HG03175 (cell line): Measurements from ENCODE around the gene AGBL4.

Source experiments
- ATAC-seq: cut with Tn5 transposase; IDR thresholded peaks from one replicate; pipeline ENCODE4 v1.9.1; 2021; ENCODE audit warnings: mild to moderate bottlenecking, moderate library complexity; ENCODE audit not compliant: unreplicated experiment

Gene AGBL4

DNA sequence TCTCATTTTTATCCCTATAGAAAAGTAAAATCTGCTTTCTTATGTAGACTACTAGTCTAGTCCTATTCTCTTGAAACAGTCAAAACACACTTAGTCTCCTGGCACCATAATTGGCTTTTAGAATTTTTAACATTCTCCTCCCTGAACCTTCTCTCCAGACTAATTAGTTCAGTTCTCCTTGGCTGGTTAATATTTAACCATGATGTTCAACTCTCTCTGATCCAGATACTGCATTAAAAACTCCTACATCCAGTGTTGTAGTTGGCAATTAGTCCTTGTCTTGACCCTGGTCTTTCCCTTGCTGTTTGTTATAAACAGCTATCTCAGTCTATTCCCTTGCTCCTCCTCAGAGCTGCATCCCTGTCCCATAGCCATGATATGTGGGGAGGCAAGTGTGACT is 824.2 kb downstream of the AGBL4 start:
- ATAC-seq, result no peak

DNA sequence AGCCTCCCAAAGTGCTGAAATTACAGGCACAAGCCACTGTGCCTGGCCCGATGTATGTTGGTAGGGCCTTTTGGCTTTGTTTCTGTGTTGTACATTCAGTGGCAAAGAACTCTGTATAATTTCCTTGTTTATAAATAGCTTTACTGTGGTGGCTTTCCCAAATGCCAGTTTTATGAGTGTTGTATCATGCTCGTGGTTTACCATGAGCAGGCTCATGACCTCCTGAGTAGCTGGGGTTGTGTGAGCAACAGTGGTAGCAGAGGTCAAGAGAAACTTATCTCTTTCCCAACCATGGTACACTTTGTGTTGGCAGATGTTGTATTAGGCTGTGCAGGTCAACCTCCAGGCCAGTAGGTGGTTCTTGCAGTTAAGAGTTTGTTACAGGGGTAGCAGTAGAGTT is 826.7 kb downstream of the AGBL4 start:
- ATAC-seq, result no peak

DNA sequence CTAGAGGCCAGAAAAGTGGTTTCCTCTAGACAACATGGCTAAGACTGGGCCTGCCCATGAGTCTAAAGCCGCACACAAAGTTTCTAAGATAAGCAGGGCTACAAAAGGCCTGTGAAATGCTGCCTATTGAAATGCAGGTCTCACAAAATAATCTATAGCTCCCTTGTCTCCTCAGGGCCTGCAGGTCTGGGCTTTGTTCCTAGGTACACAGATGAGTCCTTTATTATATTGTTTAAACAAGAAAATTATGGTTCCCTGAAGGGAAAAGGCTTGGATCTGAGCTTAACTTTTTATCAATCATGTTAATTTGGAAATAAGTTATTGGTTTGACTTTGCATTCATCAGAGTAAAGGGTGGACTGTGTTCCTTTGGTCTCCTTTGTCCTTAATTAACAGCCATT is 833.6 kb downstream of the AGBL4 start:
- ATAC-seq, result no peak

DNA sequence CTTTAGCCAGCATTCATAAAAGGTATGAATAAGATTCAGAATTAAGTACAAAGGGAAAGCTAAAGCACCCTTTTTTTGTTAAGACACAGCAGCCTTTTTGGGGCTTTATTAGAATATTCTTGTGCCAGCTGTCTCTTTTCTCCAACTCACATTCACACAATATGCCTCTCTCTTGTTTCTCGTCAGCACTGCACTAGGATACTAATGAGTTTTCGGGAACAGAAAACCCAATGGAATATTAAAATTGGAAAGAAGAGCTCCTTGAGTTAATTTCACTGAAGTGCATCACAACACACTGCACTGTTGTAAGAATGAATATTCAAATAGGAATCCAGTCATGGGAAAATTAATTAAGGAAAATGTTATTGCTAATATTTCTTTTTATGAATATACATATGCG is 836.7 kb downstream of the AGBL4 start:
- no peak for ATAC-seq

DNA sequence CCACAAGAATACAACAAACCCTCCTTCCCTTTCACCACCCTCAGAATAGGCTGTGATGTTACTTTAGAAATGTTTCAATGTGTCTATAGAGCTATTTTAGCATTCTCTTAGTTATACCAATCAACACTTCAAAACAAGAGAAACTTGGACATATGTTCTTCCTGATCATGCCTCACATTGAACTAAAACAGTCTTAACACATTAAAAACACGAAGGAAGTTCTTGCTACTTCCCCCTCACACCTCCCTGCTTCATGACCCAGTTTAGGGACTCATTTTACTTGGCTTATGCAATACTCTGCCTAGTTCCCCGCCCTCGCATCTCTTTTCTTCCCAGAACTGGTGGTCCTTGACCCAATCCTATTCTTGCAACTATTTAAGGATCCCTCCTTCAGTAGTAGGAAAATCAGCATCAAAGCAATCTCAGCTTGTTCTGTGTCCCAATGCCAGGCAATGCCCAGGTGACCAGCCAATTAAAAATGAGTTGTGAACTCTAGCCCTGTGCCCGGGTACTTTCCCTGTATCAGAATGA is 838.2 kb downstream of the AGBL4 start:
- no peak for ATAC-seq

DNA sequence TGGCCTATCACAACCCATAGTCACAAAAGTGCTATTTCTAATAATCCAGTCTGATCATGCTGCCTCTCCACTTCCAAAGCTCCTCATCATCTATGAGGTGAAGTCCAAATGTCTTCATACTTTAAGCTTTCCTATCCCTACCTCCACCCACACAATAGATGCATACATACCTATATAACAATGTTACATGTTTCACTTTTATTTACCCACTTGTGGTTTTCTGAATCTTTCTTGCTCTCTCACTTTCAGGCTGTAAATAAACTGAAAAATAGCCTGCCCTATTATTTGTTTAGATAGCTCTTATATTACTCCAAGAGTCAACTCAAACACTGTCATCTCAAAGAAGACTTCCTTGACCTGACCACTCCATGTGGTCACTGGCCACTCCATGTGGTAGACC is 840.3 kb downstream of the AGBL4 start:
- no peak for ATAC-seq

DNA sequence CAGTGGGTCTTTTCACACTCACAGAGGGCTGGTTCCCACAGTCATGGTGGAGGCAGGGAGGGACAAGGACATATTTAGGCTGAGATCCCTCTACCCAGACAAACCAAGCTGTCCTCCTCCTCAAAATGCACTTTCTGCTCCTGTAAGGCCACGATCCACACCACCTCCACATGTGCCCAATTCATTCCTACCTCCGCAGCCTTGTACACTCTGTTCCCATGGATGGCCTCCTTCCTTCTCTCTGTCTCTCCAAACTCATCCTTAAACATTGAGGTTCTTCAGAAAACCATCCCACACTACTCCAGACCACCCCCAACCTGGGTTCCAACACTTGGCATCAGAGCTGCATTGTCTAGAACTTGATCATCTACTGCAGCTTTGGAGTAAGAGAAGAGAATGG is 842.7 kb downstream of the AGBL4 start:
- ATAC-seq, result no peak

DNA sequence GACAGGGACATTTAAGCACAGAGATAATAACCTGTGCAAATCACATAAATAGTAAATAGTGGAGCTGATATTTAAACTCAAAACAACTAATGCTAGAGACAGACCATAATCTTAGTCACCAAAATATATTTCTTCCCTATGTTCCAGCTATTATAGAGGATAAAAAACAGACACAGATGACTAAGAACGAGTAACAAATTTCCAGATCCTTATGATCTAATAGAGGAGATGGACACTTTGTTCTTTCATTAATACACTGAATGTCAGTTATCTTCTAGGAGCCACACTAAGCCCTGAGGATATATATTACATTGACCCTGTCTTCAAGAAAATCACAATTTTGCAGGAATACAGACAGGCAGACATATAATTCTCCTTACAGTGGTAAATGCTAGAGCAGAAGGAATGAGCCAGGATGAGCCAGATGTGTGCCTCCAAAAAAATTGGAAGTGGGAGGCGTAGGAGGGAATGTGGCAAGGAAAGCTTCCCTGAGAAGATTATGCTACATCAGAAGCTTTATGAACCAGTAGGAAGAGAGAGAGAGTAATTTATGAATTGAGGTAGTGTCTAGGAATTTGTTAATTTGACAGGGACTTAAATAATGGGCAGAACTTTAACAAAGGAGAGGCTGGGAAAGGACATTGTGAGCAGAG is 851.7 kb downstream of the AGBL4 start:
- ATAC-seq, result no peak

DNA sequence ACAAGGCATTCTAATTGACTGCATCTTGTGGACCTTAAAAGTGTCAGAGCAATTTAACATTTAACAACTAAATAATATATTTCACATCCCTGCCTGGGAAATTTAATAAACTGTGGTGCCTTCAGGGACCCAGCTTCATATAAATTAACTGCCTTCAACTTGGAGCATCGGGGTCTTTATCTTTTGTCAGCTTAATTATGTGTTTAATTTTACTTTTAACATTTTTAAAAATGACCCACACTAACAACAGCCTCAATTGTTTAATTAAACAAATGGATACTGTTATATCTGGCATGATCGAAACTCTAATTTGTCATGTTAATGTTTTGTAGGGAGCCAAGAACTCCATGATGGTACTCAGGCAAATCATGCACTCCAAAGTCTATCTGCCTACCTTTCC is 857.7 kb downstream of the AGBL4 start:
- ATAC-seq, result no peak

DNA sequence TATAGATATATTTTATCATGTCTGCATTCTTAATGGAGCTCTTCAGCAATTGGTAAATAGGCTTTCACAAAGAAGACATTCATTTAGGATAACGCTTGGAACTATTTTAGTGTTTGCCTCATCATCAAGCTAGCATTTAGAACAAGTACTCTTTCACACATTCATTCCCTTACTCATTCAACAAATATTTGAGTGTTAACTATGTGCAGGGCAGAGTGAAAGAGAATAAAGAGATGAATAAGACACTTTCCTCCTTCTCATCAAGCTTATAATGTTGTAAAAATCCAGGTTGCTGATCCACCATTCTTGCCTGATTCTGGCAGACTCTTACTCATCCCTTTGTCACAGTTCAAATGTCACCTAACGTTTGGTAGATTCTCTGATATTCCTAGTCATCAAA is 860.7 kb downstream of the AGBL4 start:
- no peak for ATAC-seq

DNA sequence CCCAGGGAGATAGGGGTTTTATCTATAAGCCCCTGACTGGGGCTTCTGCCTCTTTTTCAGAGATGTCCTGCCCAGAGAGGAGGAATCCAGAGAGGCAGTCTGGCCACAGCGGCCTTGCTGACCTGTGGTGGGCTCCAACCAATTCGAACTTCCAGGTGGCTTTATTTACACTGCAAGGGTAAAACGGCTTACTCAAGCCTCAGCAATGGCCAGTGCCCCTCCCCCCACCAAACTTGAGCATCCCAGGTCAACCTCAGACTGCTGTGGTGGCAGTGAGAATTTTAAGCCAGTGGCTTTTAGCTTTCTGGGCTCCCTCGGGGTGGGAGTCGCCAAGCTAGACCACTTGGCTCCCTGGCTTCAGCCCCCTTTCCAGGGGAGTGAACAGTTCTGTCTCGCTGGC is 863.1 kb downstream of the AGBL4 start:
- ATAC-seq, result no peak

DNA sequence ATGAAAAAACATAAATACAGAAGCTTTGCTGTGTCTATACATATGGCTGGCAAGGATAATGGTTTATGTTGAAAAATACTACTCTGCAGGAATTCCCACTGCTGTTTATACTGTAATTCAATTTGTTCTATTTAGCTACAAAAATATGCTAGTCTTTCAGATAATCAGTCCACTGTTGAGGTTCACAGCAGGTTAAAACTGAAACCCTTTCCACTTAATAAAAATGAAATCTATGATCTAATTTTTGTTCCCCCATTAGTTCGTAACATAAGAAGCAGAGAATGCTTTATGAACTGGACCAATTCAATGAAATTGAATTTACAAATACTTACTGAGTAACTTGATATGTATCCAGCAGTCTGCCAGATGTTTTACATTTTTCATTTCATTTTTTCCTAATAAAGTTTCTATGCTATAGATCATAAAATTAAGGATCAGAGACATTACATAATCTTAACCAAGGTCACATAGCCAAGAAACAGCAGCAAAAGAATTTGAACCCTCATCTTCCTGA is 887.0 kb downstream of the AGBL4 start:
- no peak for ATAC-seq

DNA sequence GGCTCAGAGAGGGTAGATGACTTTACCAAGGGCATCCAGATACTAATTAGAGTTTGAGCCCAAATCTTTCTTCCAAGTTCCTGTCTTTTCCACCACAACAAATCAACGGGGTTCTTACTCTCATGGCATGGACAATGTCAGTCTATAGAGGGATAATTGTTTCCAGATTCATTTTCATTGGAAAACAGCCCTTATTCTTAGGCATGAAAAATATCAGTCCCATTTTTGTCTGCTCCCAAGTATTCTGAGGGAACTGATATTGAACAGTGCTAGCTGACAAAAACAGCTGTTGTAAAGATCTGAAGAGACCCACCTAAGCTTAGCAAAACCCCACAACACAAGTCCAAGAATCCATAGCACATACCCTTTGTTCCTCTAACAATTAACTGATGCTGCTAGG is 898.0 kb downstream of the AGBL4 start:
- no peak for ATAC-seq

DNA sequence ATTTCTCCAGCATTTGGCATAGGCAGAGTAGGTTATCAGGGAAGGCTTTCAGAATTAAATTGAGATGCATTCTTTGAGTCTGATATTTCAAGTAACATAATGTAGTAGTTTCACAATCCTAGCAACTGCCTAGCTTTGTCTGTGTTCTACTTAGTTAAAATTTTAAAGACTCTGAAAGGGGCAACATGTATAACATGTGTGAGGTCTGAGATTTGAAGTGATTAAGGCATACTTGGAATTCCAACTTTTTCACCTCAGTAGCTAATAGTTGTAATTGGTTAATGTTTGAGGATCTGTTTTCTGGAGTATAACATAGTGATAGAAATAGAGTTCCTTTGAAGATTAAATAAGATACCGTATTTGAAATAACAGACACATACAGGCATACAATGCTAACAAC is 911.8 kb downstream of the AGBL4 start:
- no peak for ATAC-seq

DNA sequence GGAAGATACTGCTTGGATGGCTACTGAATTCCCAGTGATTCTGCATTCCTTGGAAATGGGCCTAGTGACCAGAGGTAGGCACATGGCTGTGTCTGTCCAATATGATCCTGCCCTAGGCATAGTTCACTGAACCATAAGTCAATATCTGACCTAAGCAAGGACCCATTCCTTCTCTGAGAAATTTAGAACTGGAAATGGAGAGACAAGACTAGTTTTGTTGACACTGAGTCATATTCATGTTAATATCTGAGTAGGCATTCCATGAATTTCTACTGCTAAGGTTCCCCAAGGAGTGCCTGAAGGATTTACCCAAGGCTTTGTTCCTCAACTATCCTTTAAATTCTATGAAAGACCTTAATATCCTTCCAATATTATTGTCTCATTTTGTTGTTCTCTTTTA is 917.3 kb downstream of the AGBL4 start:
- ATAC-seq, result no peak

DNA sequence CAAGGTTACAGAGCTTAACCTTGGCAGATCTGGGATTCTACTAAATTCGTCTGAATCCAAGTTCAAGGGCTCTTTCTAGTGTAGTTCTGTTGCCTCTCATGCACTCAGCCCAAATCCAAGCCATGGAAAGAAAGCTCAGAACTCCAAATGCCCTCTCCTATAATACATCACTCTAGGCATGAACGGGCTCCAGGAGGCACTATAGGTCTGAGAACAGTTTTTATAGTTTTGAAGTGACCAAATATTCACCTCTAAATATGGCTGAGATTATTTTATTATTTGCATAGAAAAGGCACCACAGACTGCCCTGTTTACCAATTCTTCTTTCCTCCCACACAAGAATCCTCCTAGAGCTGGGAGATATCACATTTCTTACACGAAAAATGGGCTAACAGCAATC is 919.2 kb downstream of the AGBL4 start:
- no peak for ATAC-seq

DNA sequence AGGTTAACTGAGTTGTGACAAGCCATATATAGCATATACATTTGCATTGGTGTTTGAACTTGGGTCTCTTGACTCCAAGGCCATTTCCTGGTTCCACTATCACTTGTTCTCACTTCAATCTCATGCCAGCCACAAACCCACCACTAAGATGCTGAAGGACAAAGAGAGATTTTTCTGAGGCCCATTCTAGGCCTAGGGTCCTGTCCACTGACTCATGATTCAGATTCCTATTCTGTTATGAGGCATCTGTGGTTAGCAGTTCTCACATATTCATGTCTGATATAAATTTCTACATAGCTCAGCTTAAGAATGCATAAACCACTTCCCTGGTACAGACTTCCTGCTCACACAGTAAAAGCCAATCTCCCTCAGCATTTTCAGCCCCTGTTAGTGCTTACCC is 921.0 kb downstream of the AGBL4 start:
- ATAC-seq, result peak; percentile 87

DNA sequence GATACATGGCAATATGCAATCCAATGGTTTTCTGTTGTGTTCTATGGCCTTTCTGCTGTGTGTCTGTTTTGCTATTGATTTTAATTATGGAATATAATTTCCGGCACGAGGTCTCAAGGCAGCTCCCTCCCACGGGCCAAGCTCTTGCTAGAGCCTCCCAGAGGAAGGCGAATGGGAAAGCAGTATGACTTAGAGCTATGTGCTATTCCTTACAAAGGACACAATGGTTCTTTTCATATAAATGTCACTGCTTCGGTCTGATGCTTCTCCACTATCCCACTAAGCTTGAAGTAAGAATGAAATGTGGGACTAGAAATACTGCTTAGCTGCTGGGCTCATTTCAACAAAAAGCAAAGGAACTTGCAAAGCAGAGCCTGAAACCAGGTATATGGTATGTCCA is 924.9 kb downstream of the AGBL4 start:
- ATAC-seq, result no peak

DNA sequence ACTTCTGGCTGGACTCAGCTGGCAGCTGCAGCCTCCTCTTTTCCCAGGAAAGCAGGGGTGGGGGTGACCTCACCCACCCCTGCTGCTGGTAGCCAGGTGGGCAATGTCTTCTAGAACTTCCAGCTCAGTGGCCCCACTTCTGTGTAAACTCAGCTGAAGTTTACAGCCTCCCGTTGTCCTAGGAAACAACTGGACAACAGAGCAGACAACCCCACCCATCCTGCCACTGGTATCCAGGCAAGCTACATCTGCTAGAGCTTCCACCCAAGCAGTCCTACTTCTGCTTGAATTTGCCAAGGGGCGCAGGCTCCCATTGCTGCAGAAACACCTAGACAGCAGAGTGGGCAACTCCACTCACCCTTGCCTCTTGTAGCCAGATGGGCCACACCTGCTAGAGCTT is 937.4 kb downstream of the AGBL4 start:
- ATAC-seq, result no peak

DNA sequence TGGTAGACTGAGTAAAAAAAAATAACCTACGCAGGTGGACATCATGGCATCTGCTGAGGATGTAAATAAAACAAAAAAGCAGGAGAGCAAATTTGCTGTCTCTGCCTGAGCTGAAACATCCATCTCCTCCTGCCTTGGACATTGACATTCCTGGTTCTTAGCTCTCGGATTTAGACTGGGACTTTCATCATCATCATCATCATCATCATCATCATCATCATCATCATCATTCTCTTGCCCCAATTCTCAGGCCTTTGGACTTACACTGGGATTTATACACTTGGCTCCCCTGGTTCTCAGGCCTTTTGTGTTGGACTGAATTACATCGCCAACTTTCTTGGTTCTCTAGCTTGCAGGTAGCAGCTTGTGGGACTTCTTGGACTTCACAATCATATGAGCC is 938.7 kb downstream of the AGBL4 start:
- ATAC-seq, result no peak

DNA sequence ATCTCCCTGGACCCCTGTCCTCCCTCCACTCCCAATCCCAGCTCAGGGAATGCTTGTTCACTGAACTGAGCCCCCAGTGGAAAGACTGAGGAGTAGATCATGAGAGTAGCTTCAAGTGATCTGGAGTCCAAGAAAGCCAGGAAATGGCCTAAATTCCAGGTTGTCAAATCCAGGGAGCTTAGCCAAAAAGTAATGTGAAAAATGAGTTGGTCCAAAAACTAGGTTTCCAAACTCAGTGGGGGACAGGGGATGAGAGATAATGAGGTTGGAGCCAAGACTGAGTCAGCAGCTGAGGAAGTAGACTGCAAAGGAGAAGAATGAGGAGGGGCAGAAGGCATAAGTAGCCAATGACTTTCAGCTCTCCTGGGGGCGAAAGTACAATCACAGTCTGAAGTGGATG is 963.0 kb downstream of the AGBL4 start:
- no peak for ATAC-seq

DNA sequence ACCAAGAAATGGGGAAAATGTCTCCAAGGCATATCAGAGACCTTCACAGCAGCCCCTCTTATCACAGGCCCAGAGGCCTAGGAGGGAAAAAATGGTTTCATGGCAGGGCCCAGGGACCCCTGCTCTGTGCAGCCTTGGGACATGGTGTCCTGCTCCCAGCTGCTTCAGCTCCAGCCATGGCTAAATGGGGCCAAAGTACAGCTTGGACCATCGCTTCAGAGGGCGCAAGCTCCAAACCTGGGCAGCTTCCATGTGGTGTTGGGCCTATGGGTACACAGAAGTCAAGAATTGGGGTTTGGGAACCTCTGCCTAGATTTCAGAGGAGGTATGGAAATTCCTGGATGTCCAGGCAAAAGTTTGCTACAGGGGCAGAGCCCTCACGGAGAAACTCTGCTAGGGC is 964.7 kb downstream of the AGBL4 start:
- ATAC-seq, result no peak

DNA sequence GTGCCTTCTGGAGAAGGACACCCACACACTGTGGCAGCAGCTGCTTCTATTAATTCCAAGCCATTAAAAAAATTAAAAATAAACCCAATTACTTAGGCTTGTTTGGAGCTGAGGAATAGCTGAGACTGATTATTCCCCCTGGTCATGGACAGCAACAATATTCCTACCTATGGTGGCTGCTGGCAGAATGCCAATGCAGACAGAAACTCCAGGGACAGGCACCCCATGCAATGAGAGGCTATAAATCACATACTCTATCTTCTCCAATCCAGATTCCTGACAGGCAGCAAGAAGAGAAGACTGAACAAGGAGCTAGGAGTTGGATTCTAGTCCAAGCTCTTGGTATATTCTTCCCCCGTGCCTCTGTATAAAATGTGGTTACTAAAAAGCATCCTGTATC is 971.7 kb downstream of the AGBL4 start:
- no peak for ATAC-seq
